COR-L47 (cell line): ENCODE results near the gene DMPK.
A peak's percentile ranks its signal among the peaks of the same experiment; 100 is the strongest.

Experiments used
- DNase-seq: peaks from one replicate; lab custom pipeline; 2025; lab: John Stamatoyannopoulos, UW

Gene DMPK

DNA sequence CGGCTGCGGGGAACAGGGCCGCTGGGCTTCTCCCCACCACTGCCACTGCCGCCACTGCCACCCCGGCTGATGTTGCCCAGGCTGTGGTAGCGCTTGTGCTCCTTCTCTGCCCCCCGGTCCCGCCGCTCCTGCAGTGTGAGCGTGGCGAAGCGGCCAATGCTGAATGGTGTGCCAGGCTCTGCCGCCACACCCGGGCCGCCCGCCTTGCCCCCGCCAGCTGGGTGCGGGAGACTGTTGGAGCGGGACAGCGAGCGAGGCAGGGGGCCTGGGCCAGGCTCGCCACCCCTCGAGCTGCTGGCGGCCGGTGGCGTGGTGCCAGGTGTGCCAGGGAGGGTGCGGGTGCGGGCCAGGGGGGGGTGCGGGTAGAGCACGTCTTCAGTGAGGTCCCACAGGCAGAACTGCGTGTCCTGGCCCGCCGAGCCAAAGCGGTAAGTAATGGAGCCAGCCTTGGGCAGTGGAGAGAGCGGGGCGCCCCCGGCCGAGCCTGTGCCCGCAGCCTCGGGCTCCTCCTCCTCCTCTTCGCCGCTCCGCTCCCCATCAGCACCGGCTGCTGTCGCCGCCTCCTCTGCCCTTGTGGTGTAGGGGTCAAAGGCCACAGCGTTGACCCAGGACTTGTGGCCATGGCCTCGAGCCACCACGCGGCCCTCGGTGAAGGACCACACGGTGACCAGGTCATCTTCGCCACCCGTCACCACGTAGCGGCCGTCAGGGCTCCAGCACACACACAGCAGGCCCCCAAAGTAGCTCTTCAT is 3.7 kb upstream of the DMPK start:
- DNase-seq: no peak

- DNase-seq: no peak
Observed at GRCh38 chr19:45785097-45785496, 2.8 kb upstream of the DMPK start.

GRCh38 chr19:45784096-45784495 is 1.8 kb upstream of the DMPK start:
- no peak for DNase-seq

GRCh38 chr19:45782820-45783785 is 813 bp upstream of the DMPK start:
- DNase-seq: no peak

DNA sequence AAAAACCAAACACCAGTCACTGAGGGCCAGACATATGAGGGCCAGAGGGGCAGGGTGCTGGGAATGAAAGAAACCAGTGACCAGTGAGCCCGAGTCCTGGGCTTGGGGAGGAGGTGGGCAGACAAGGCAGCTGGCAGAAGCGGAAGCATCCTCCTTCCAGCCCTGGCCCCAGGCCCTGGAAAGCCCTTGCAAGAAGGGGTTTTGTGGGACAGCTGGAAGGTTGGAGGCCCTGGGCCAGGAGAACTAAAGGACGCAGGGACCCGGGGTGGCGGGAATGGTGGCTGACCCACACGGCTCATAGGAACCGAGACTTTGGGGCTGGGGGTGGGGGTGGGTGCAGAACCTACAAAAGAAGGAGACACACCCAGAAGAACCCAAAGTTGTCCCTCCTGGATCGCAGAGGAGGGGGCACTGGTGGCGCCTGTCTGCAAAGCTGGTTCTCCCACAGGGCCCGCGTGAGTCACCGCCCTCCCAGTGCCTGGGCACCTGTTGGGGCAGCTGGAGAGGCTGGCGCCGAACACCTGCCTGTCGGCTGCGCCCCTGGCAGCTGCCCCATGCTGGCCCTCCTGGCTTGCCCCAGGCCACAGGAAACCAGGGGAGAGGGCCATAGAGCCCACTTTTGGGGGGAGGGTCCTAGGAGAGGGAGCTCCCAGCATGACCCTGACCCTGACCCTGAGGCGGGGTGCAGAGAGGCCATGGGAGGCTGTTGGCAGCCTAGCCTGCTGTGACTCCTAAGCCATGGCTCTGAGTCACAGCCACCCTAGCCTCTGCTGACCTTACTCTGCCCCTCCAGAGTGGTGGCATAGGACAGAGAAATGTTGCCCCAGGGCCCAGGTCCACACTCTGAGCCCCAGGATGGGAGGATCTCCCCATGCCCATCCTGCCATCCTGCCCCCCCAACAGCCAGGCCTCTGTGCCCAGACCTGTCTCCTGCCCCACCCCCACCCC is 802 bp downstream of the DMPK start:
- DNase-seq: peak; percentile 83

- no peak for DNase-seq
Observed at GRCh38 chr19:45780448-45781213, 1.7 kb downstream of the DMPK start.

GRCh38 chr19:45780146-45780447 is 2.2 kb downstream of the DMPK start:
- DNase-seq: no peak

DNA sequence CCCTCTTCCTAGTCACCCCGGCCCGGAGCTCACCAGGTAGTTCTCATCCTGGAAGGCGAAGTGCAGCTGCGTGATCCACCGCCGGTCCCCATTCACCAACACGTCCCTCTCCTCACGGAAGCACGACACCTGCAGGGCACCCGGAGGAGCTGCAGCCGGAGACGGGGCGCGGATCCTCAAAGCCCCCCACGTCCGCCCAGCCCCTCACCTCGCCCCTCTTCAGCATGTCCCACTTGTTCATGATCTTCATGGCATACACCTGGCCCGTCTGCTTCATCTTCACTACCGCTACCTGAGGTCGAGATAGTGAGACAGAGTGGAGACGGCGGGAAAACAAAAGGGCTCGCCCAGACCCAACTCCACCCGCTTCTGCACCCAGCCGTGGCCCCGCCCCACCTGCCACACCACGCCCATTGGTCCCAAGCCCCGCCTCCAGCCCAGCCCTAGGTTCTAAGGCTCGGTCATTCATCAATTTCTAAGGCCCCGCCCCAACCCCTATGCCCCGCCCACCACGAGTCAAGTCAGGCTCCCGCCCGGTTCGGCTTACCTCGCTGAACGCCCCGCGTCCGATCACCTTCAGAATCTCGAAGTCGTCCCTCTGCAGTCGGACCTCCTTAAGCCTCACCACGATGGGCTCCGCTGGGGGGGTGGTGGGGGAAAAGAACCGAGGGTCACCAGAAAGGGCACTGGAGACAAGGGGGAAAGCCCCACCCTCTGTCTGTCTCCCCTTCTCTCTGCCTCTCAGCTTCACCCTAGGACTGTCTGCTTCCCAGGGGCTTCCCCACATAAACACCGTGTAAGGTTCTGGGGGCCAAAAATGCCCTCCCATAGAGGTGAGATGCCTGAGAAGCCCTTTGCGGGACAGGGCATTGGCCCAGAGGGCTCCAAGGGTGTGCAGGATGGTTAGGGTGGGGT is 2.8 kb downstream of the DMPK start:
- DNase-seq: peak; percentile 35

DNA sequence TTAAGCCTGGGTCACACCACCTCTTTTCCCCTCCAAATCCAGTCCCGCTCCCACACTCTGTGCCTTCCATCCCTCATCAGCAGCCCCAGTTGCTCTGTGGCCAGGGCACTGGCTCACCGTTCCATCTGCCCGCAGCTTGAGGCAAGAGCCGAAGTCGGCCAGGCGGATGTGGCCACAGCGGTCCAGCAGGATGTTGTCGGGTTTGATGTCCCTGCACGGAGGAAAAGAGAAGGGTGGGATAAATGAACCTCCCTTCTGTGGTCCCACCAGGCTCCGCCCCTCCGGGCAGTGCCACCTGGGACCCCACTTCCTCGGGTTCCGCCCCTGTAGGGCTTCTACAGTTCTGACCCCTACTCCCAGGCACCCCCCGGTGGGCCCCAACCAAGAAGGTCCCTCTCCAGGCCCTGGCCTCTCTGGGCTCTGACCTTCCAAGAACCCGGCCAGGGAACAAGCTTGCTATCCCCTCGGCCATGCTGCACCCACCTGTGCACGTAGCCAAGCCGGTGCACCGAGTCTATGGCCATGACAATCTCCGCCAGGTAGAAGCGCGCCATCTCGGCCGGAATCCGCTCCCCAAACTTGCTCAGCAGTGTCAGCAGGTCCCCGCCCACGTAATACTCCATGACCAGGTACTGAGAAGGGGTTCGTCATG is 4.2 kb downstream of the DMPK start:
- DNase-seq: no peak

- DNase-seq: no peak
Observed at GRCh38 chr19:45777395-45777961, 4.8 kb downstream of the DMPK start.

GRCh38 chr19:45774765-45775164 is 7.5 kb downstream of the DMPK start:
- DNase-seq: no peak

GRCh38 chr19:45773384-45773783 is 8.9 kb downstream of the DMPK start:
- no peak for DNase-seq

- DNase-seq: no peak
Observed at GRCh38 chr19:45772912-45773311, 9.4 kb downstream of the DMPK start.

DNA sequence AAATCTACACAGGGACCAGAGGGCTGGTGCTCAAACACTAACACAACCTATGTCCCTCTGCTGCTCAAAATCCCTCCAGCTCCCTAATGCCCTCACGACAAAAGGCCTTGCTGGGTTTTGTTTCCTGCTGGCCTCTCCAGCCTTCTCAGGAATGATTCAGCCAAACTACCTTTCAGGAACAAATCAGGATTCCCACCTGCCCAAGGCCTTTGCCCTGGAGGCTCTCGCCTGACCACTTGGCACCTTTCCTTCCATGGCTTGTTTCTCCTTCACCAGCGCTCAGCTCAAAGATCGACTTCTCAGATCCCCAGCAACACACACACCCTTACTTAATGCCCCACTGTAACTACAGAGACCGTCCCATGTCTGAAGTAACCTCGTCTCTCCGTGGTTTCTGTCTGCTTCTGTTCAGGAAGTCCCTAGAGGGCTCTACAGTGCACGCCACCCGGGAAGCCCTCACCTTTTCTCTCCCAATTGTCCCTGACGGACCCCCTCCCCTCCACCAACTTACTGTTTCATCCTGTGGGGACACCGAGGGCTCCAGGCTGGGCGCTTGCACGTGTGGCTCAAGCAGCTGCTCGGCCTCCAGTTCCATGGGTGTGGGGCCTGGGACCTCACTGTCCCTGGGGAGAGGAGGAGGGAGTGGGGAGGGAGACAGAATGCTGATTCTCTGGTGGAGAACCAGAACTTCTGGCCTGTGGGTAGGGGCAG is 10.0 kb downstream of the DMPK start:
- no peak for DNase-seq

GRCh38 chr19:45771311-45771933 is 10.9 kb downstream of the DMPK start:
- no peak for DNase-seq

DNA sequence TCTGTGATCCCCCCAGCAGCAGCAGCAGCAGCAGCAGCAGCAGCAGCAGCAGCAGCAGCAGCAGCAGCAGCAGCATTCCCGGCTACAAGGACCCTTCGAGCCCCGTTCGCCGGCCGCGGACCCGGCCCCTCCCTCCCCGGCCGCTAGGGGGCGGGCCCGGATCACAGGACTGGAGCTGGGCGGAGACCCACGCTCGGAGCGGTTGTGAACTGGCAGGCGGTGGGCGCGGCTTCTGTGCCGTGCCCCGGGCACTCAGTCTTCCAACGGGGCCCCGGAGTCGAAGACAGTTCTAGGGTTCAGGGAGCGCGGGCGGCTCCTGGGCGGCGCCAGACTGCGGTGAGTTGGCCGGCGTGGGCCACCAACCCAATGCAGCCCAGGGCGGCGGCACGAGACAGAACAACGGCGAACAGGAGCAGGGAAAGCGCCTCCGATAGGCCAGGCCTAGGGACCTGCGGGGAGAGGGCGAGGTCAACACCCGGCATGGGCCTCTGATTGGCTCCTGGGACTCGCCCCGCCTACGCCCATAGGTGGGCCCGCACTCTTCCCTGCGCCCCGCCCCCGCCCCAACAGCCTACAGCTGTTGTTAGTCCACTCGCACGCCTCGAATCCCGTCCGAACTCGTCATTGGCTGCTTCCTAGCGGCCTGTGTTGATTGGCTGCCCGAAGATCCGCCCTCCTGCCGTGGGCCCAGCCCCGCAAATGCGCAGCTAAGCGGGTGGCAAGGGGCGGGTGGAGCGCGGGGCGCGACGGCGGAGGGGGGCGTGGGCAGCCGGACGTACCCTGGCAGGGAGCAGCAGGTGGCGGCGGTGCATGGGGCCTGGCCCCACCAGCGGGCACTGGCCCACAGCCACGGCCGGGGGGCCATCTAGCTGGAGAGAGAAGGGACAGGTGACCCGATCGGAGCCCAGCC is 11.8 kb downstream of the DMPK start:
- DNase-seq: peak; percentile 97

DNA sequence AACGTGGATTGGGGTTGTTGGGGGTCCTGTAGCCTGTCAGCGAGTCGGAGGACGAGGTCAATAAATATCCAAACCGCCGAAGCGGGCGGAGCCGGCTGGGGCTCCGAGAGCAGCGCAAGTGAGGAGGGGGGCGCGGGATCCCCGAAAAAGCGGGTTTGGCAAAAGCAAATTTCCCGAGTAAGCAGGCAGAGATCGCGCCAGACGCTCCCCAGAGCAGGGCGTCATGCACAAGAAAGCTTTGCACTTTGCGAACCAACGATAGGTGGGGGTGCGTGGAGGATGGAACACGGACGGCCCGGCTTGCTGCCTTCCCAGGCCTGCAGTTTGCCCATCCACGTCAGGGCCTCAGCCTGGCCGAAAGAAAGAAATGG is 12.5 kb downstream of the DMPK start:
- DNase-seq: no peak
